HL-60/S4 treated with phorbol 12-myristate 13-acetate at 8.2 ng/mL for 4 days and 3 days (cell line): ENCODE results near the gene SP3.

Experiments
- in situ Hi-C: fragments of 300-500 bp; cut with MboI; formaldehyde crosslinking; loops from 2 replicates; pipeline ENCODE4 v1.15.0; 2022; ENCODE audit warnings: low sequenced_read_pairs

The SP3 gene

DNA sequence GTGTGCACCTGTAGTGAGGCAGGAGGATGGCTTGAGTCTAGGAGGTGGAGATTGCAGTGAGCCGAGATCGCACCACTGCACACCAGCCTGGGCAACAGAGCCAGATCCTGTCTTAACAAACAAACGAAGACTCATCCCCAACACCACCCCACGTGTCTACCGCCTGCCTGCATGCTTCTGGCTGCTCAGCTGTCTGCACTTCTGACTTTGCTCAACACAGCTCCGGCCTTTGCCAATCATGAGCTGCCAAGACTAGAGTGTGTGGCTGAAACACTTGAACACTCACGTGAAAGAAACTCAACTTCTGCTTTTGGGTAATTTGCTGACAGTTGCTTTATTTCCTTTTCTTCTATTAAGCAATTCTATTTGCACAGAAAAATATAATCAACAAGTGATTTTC, 32.1 kb upstream of the SP3 start:
- in situ Hi-C loops: no loop called here

GRCh38 chr2:173996766-173997165, 31.6 kb upstream of the SP3 start:
- in situ Hi-C loops: no loop called here

DNA sequence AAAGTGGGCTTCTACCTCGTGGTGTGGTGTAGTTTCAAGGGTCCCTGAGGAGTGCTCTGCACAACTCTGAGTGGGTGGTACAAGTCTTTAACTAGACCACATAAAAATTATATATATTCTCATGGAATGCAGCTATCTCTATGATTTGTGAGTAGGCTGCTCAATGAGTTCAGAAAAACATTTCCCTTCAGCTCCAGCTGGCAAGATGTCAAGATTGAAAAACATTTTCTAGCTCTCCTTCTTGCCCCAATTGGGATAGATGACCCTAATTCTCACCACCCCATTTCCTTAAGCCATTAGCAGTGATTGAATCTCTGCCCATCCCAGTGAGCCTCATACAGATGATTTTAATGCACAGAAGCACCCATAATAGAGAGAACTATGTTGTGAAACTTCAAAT, 28.3 kb upstream of the SP3 start:
- in situ Hi-C loops: no loop called here

- in situ Hi-C loops: no loop called here
These were observed 26.8 kb upstream of the SP3 start for GRCh38 chr2:173991856-173992588.

DNA sequence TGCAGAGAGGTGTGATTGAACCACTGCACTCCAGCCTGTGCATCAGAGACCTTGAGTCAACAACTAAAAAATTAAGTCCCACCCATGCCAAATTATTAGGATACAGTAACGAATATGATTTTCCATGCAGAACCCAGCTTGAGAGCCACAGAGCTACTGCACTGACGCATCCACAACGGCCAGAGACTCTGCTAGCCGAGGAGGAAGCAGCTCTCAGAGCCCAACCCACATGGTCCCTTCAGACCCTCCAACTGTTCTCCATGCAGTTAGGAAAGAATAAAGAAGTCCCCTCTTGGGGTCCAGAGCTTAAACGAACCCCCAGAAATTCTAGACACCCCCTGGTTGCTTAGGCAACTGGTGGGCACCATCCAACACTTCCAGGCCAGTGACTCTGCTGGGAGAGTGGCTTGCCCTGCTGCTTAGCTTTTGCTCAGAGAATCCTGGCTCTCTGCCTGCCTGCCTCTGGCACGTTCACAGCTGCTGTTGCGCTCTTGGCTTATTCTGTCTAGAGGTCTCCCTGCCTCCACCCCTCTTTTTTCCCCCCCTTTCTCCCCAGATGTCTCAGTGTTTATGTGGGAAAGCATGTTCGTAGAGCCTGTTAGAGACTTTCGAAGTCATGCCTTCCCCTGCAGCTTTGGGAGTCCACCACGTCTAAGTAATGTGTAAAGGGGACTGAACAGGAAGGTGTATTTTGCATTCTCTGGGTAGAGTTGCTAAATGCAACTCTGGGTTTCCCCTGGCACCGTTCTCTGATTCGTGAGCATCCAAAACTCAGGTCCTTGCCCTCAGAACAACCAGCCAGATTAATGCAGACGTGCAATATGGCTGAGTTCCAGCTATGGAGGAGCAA, 26.0 kb upstream of the SP3 start:
- in situ Hi-C loops: no loop called here

GRCh38 chr2:173990245-173990644, 25.1 kb upstream of the SP3 start:
- in situ Hi-C loops: no loop called here

- in situ Hi-C loops: no loop called here
These were observed 24.7 kb upstream of the SP3 start for GRCh38 chr2:173989884-173990215.

GRCh38 chr2:173989160-173989883, 24.1 kb upstream of the SP3 start:
- in situ Hi-C loops: no loop called here

DNA sequence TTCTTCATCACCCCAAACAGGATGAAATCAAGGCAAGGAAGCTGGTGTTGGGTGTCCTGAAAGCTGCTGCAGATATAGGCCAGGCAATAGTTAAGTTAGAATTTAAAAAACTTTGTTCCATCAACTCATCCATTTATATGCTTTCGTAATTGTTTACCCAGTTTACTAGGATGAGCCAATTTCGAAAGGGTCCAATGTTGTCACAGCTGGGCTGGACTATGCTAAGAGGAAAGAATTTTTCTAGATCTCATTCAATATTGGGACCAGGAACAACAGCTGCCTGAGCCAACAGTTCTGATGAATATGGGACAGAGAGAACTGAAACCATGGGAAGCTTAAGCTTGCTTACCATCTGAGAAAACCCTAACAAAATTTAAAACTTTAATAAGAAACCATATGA, 21.6 kb upstream of the SP3 start:
- in situ Hi-C loops: no loop called here

DNA sequence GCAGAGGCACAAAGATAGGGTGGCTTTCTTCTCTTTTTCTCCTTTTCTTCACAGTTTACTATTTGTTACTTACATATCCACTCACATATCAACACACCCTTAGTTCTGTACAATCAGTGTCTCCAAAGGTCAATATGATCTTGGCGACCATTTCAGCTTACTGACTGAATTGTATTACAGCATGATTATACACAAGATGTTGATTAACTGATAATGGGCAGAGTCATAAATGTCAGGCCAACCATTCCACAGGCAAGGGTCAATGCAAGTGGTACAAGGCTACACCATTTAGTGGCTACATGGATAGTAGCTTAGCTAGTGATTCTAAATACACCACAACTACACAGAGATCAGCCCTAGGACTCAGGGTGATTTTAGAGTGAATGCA, 20.4 kb upstream of the SP3 start:
- in situ Hi-C loops: no loop called here

DNA sequence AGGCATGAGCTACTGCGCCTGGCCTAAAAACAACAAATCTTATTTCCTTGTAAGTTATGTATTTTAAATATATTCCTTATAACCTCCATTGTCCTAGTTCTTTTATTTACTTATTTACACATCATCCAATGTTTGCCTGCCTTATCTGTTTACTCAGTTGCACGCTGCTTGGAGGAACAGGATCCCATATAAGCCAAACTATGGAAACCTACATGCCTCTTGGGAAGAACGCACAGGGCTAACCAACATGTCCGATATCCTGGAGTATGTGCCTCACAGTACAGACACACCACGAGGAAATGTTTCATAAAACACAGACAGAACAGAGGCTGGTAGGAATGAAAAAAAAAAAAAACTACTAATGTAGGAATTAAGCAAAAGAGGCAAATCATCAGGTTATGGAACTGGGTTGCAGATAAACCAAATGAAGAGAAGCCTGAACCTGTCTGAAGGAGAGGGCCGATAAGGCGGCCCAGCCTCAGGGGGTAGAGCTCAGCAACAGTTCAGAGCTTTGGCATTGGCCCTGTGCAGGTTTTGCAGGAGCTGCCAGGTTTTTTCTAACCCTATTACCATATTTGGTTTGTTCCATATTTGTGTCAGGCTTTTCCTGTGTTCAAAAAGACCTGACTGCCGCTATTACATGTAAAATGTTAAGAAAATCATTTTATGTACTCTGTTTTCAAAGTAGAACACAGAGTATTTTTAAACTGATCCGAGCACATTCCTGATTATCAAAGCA, 19.9 kb upstream of the SP3 start:
- in situ Hi-C loops: no loop called here

- in situ Hi-C loops: no loop called here
These were observed 18.3 kb upstream of the SP3 start for GRCh38 chr2:173983391-173983871.

DNA sequence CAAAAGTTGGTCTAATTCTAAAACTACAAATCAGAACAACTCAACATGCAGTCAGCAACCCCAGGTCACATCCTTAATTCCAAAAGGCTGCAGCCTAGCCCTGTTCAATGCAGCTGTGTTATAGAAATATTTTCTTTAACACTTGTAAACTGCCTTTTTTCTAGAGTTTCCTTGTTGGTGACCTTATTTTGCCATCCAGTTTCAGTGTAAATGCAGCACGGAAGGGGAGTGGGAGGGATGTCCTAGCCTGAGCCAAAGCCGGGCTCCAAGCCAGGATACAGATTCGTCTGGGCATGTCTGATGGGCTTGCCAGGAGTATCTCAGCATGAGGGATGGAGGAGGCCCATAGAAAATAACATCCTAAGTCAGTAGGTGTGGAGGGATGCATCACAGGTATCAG, 17.7 kb upstream of the SP3 start:
- in situ Hi-C loops: no loop called here

GRCh38 chr2:173982182-173982714, 17.1 kb upstream of the SP3 start:
- in situ Hi-C loops: no loop called here

DNA sequence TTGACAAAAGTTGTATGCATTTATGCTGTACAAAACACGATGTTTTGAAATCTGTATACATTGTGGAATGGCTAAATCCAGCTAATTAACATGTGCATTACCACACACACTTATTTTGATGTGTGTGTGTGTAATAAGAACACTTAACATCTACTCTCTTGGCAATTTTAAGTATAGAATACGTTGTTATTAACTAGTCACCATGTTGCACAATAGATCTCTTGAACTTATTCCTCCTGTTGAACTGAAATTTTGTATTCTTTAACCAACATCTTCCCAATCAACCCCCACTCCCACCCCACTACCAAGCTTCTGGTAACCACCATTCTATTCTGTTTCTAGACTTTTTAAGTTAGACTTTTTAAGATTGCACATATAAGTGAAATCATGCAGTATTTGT, 16.3 kb upstream of the SP3 start:
- in situ Hi-C loops: no loop called here

DNA sequence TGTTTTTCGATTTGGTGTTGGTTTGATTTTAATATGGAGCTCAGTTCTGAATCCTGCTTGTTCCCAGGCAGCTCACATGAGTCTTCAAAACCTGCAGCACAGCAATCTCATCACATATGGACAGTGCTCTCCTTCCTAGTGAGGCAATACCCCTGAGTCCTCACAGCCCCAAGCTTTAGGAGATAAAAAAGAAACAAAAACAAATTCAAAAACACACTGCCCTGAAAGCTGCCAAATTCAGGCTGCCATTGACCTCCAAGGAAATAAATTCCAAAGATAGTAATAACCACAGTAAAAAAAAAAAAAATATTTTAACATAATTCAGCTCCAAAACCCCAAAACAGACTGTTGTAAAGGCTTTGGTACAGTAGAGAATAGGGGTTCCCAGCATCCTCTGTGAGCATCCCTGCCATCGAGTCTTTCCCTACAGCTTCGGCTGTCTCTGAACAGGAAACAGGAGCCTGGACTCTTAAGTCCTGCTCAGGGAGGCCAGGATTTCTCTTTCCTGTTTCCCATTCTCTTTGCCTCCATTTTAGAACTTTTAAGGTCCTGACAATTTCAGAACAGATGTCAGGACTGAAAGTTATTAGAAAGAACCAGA, 14.7 kb upstream of the SP3 start:
- in situ Hi-C loops: no loop called here

DNA sequence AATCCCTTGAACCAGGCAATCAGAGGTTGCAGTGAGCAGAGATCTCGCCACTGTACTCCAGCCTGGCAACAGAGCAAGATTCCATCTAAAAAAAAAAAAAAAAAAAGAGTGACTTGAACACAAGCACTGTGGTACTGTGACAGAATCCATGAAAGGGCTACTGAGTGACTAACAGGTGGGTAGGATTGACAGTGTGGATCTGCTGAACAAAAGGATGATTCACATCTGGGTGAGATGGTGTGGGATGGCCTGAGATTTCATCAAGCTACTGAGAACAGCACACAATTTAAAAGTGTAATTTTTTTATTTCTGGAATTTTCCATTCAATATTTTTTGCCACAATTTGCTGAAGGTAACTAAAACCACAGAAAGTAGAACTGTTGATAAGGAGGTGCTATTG, 13.3 kb upstream of the SP3 start:
- in situ Hi-C loops: no loop called here

DNA sequence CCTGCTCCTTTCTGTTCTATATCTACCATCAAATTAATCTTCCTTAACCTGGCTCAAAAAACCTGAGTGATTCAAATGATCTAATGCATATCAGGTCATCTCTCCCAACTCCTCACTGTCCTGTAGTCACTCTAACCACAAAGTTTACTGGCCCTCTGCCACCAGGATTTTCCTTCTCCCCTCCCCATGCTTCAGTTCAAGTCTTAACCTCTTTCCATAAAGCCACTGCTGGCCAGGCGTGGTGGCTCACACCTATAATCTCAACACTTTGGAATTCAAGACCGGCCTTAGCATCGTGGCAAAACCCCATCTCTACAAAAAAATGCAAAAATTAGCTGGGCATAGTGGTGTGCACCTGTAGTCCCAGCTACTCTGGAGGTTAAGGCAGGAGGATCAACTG, 7.5 kb upstream of the SP3 start:
- in situ Hi-C loops: no loop called here

GRCh38 chr2:173972165-173972564, 7.0 kb upstream of the SP3 start:
- in situ Hi-C loops: no loop called here

GRCh38 chr2:173970516-173970924, 5.3 kb upstream of the SP3 start:
- in situ Hi-C loops: no loop called here
